ENCODE results near the gene DUSP12. TPM values are rescaled to one million over a fixed set of nuclear protein-coding genes. Genes with fewer than 3 reads are reported as not detected.

The DUSP12 gene
- total and polyA plus RNA-seq, 4 donors, result 7.9 to 18.2 (median 12.5) TPM

- WGBS, result 72% methylated on average over 8 of the region's 8 CpGs
- peak in 1 of 2 donors; percentile 16 for TF ChIP-seq RAD21 (IDR thresholded peaks at IDR 0.05)
- TF ChIP-seq RXRA (IDR thresholded peaks at IDR 0.05), result peak in 1 of 2 donors; percentile 10
- TF ChIP-seq ZBTB33 (IDR thresholded peaks at IDR 0.05), result no peak
- TF ChIP-seq JUND (IDR thresholded peaks at IDR 0.05), result no peak
- no peak for TF ChIP-seq EGR1 (IDR thresholded peaks at IDR 0.05; ENCODE audit: low read depth in 2 of 2)
- peak; percentile 40 for TF ChIP-seq MAX (IDR thresholded peaks at IDR 0.05)
- H3K27ac ChIP-seq (ENCODE audit: low read depth in 1 of 2, low read length in 2 of 2), result peak overlapping the region in 1 of 2 donors; percentile 12
- DNase-seq (ENCODE audit: low spot score), result no peak
- no peak overlapping the region for H3K9ac ChIP-seq (ENCODE audit: low read depth in 1 of 2, low read length in 2 of 2)
- H3K36me3 ChIP-seq (ENCODE audit: control insufficient read depth in 4 of 4, insufficient read depth in 3 of 4, low read depth in 1 of 4, low read length in 3 of 4), result no peaks in the 10 kb centered on the region
- no peaks in the 10 kb centered on the region for H3K4me1 ChIP-seq (ENCODE audit: control insufficient read depth in 4 of 4, insufficient read depth in 4 of 4, low read length in 3 of 4)
- H3K27me3 ChIP-seq (ENCODE audit: control insufficient read depth in 4 of 4, insufficient read depth in 4 of 4, low read length in 3 of 4), result no peaks in the 10 kb centered on the region
- no peaks in the 10 kb centered on the region for H3K9me3 ChIP-seq (ENCODE audit: control insufficient read depth in 4 of 4, low read length in 3 of 4)
- no peak overlapping the region for H3K4me3 ChIP-seq (ENCODE audit: low read depth in 1 of 3, low read length in 3 of 3)
Observed at GRCh38 chr1:161739865-161740566, 9.6 kb upstream of the DUSP12 start.

DNA sequence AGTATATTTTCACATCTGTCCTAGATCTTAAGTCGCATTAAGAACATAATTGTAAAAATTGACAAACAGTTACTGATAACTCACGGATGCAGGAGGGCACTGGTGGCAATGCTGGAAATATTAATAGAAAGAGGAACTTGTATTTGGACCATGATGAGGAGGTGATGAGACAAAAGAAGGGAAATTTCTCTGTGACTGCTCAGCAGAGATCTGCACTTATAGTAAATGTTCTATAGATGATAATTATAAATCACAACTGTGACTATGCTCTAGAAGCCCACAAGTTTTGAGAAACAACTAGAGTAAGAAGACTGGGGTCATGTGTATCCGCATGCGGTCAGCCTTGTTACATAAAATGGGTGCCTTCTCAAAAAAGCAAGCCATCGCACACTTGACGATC lies 8.7 kb upstream of the DUSP12 start:
- H3K27ac ChIP-seq (ENCODE audit: low read depth in 1 of 2, low read length in 2 of 2), result no peak overlapping the region

More for the DNA sequence above, 8.7 kb upstream of the DUSP12 start:
- WGBS, result 60% methylated on average over 6 of the region's 6 CpGs
- Histone ChIP-seq H3K4me1 (ENCODE audit: control insufficient read depth in 4 of 4, insufficient read depth in 4 of 4, low read length in 3 of 4) (no peaks in the 10 kb centered on the region), H3K36me3 (ENCODE audit: control insufficient read depth in 4 of 4, insufficient read depth in 3 of 4, low read depth in 1 of 4, low read length in 3 of 4) (no peaks in the 10 kb centered on the region), H3K27me3 (ENCODE audit: control insufficient read depth in 4 of 4, insufficient read depth in 4 of 4, low read length in 3 of 4) (no peaks in the 10 kb centered on the region), H3K9ac (ENCODE audit: low read depth in 1 of 2, low read length in 2 of 2) (no peak overlapping the region), H3K9me3 (ENCODE audit: control insufficient read depth in 4 of 4, low read length in 3 of 4) (no peaks in the 10 kb centered on the region), H3K4me3 (ENCODE audit: low read depth in 1 of 3, low read length in 3 of 3) (no peak overlapping the region)
- DNase-seq (ENCODE audit: low spot score), result no peak
- TF ChIP-seq GABPA (IDR thresholded peaks at IDR 0.05 in 1 of 2, conservative IDR thresholded peaks at IDR 0.05 in 1 of 2), result no peak
- no peak for TF ChIP-seq FOXA1 (IDR thresholded peaks at IDR 0.05)
- no peak for TF ChIP-seq YY1 (IDR thresholded peaks at IDR 0.05)
- no peak for TF ChIP-seq ZBTB33 (IDR thresholded peaks at IDR 0.05)
- no peak for TF ChIP-seq SP1 (IDR thresholded peaks at IDR 0.05)
- no peak for TF ChIP-seq ATF3 (IDR thresholded peaks at IDR 0.05)
- TF ChIP-seq FOXA2 (IDR thresholded peaks at IDR 0.05), result no peak
- no peak for TF ChIP-seq CTCF (IDR thresholded peaks at IDR 0.05; ENCODE audit: low read depth, low read length, missing input control)
- TF ChIP-seq RXRA (IDR thresholded peaks at IDR 0.05), result no peak
- TF ChIP-seq REST (IDR thresholded peaks at IDR 0.05), result no peak
- no peak for TF ChIP-seq EGR1 (IDR thresholded peaks at IDR 0.05; ENCODE audit: low read depth in 2 of 2)
- TF ChIP-seq MAX (IDR thresholded peaks at IDR 0.05), result no peak
